HG03432 (cell line): ENCODE results near the gene PCSK4.

ENCODE experiments used
- ATAC-seq: cut with Tn5 transposase; IDR thresholded peaks from one replicate; pipeline ENCODE4 v1.9.1; 2021; ENCODE audit warnings: mild to moderate bottlenecking, moderate library complexity; ENCODE audit not compliant: unreplicated experiment

Gene PCSK4

GRCh38 chr19:1457031-1457739, 33.0 kb downstream of the PCSK4 start:
- no peak for ATAC-seq

DNA sequence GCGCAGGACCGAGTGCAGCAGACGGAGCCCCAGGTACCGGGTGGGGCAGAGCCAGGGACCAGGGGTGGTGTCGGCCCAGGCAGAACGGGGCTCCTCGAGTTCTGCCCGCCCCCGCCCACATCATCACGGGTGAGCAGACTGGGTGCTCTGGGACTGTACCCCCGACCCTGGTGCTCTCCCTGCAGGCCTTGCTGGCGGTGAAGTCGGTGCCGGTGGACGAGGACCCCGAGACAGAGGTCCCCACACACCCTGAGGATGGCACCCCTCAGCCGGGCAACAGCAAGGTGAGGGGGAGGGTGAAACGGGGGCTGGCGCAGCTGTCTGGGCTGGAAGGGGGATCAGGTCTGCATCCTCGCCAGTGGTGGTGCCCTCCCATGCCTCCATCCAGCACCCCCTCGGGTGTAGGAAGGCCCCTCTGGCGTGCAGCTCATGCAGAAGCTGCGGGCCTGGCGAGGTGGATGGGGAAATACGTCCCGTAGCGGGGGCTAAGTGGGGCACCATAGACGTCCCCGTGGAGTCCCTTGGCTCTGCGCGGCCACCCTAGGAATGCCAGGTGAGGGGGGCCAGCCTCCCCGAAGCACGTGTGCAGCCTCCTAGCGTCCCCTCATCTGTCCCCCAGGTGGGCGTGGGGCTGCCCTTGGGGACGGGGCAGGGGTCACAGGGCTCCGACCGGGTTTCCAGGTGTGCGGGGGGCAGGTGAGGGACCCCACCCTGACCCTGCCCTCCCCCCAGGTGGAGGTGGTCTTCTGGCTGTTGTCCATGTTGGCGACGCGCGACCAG, 33.8 kb downstream of the PCSK4 start:
- no peak for ATAC-seq

GRCh38 chr19:1455336-1456120, 34.6 kb downstream of the PCSK4 start:
- no peak for ATAC-seq

GRCh38 chr19:1455002-1455335, 35.2 kb downstream of the PCSK4 start:
- no peak for ATAC-seq

- ATAC-seq = no peak
Observed at GRCh38 chr19:1453525-1454364, 36.4 kb downstream of the PCSK4 start.

DNA sequence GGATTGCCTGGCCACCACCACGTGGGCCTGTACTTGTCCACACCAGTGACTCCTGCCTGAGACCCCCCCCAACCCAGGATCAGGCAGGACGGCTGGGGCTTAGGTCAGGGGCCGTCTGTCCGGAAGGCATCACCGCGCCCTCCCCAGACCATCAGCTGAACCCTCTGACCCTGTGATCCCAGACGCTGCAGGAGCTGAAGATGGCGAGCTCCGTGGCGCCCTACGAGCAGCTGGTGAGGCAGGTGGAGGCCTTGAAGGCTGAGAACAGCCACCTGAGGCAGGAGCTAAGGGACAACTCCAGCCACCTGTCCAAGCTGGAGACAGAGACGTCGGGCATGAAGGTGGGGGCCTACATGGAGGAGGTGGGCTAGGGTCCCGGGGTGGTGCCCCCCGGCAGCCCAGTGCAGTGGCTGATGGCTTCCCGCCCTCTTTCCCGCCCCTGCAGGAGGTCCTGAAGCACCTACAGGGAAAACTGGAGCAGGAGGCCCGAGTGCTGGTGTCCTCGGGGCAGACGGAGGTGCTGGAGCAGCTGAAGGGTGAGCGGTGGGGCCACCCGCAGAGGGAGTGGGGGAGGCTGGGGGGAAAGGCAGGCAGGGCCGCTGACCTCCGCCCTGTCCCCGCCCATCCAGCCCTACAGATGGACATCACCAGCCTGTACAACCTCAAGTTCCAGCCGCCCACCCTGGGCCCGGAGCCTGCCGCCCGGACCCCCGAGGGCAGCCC, 37.2 kb downstream of the PCSK4 start:
- no peak for ATAC-seq

DNA sequence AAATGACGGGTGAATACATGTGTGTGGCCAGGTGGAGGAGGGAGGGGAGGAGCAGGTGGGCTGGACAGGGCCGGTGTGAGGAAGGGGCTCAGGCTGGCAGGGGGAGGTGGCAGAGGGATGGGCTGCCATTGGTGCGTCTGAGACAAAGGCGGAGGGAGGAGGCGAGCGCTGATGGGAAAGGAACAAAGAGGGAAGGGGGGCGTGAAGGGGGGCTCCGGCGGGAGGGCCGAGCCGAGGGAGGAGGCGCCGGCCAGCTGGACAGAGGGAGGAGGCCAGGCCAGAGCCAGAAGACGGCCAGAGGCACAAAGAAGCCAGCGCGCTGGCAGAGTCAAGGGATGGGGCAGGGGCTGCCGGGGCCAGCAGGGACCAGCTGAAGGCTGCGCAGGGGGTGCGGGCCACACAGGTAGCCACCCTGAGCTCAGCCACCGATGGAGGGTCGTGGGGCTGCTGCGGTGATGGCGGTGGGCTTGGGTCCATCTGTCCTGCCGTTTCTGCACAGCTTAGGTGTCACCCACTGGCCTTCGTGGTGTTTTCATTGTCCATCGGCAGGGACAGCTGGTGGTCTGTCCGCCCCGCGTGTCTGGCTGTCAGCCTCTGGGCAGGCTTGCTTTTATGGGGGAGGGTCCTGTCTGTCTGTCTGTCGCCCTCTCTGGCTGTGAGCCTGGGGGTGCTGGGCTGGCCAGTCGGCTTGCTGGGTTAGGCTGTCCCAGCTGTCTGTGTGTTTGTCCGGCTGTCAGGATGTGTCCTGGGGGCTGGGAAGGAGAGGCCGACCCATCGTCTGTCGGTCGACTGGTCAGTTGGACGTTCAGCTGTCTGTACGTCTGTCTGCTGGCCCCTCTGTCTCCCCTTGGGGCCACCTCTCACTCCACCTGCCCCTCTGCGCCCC, 38.0 kb downstream of the PCSK4 start:
- no peak for ATAC-seq

DNA sequence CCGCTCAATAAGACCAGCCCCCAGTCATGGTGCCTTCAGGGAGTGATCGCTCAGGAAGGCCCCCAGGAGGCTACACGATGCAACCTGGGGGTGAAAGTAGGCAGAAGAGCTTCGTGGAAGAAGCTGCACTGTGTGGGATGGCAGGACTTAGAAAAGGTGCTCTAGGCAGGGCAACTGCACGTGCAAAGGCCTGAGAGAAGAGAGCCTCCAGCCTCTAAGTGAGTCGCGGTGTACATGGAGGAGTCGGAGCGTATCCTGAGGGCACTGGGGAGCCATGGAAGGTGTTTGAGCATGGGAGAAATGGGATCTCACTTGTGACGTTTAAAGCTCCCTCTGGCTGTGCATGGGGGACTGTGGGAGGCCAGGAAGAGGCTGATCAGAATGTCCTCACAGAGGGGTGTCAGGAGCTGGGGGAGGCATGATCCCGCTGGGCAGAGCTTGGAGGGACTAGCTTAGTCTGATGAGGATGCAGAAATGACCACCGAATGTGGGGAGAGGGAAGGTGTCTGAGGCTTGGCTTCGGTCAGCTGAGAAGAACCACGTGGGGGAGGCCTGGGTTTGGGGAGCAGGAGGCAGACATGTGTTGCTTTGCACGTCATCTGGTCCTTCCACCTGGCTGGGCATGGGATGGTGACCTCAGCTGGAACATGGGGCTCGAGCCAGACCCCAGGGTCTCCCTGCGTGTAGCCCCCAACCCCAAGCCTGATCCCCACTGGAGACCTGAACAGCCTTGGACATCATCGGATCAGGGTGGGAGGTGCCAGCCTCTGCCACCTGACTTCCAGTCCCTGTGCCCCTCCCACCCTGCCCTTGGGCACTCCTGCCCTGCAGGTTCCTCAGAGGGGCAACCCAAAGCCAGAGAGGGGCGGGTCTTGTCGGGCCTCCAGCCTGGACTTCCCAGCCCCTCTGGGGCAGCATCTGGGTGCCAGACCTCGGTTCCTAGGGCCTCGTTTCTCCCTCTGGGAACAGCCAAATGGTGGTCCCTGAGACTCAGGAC, 39.1 kb downstream of the PCSK4 start:
- no peak for ATAC-seq

DNA sequence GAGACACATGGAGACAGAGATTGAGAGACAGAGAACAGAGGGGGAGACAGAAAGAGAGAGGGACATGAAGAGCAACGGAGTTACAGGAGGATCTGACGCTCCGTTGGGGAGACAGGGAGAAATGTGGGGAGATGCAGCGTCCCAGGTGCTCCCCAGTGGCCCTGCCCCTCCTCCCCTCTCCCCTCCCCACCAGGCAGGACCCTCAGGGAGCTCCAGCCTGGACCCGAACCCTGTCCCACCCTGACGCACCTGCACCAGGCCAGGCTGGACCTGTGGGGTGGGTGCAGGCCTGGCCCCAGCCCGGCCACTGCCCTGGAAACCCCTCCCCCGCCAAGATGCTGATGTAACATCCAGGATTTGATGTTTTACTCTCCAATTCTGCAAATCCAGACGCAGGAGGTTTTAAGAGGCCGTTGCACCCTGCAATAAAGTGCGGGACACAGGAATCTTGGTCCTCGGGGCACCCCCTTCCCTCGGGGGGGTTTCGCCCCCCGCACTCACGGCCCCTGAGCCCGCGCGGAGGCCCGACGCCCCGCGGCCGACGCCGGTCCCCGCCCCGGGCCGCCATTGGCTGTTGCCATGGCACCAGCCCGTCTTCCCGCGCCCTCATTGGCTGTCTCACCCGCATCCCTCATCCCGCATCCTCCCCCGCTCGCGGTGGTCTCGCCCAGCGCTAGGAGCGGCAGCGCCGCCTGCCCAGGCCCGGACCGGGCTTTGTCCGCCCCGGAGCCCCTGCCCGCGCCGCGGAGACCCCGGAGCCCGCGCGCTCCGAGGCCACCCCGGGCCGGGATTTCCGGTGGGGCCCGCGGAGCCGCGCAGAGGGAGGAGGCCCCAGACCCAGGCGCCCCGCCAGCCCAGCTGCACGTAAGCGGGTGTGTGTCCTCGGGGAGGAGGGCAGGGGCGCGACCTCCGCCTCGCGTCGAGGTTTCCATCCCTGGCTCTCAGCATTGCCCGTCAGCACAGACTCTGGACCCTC, 40.4 kb downstream of the PCSK4 start, which contains the start of gene APC2:
TSS of gene APC2 (plus strand) at position 655 of the 976 bp plus-strand sequence. CDS start 2,881 bp downstream, outside the sequence.
- no peak for ATAC-seq

DNA sequence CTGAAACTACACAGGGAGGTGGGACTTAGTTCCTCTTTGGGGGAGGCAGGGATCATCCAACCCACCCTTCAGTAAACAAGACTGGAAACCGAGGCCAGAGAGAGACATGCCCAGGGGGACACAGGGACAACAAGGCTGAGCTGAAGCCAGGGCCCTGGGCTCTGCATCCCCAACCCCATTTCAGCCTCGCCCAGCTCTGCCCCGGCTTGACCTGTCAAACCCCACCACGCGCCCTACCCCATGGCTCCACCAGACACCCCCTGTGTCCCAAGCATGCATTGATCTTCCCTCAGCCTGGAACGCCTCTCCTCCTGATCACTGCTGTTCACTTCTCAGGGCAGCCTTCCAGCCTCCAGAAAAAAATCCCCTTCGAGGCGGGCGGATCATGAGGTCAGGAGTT, 42.2 kb downstream of the PCSK4 start:
- ATAC-seq = no peak

DNA sequence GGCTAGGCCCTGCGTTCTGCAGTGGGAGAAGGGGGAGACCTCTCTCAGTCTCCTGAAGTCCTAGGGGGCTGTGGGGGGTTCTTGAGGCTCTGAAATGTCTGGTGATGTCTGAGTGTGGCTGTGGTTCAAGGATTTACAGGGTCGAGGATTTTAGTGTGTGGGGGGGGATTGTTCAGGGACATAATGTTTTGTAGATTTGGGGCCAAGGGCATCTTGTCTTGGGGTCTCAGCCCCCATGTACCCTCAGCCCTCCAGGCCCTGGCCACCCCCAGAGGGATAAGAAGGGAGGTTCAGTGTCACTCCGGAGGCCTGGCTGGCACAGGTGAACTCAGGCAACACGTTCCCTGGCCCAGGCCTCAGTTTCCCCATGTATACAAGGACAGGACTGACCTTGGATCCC, 42.6 kb downstream of the PCSK4 start:
- ATAC-seq = no peak

DNA sequence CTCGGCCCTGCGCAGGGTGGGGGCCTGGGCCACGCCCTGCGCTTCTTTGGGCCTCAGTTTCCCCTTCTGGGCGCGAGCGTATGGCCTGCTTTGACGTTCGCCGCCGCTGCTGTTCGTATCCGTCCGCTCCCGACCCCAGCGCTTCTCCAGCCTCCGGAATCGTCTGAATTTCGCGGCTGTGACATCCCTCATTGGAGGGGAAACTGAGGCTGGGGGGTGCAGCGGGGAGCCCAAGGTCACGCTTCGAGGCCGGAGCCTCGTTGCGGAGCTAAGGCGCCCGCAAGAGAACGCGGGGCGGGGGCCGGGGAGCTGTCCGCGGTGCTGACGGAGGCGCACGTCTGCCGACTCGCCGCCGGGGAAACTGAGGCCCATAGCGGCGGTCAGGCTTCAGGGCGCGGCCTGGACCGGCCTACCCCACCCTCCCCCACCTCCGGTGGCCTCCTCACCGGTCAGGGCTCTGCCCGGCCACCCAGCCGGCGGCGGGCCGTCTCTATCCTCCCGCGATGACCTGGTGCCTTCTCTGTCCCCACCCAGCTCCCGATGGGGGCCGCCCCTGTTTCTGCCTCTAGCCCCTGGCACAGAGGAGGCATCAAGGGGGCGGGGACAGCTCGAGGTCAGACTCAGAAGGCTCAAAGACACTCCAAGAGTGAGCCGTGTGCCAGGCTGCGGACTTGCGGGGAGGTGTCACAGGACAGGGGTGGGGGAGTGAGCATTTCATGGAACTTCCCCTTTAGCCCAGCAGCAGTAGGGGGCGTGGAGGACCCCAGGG, 43.3 kb downstream of the PCSK4 start:
- ATAC-seq = no peak

GRCh38 chr19:1445932-1446712, 44.0 kb downstream of the PCSK4 start:
- no peak for ATAC-seq

- peak; percentile 77 for ATAC-seq
Observed at GRCh38 chr19:1445185-1445931, 44.8 kb downstream of the PCSK4 start.
